Brain microvascular endothelial cell (primary cell): Measurements from ENCODE around the gene GSTA4.

Source experiments
- DNase-seq: peaks from one replicate; pipeline ENCODE4 v3.0.0-alpha.2; 2020
- H3K27ac ChIP-seq: fragments of 250-450 bp; sonication (Bioruptor Pico); 2 replicates; pipeline ENCODE4 v1.5.1; 2020; ENCODE audit warnings: mild to moderate bottlenecking, moderate library complexity
- H3K27me3 ChIP-seq: fragments of 250-450 bp; sonication (Bioruptor Pico); replicated peaks from 2 replicates; pipeline ENCODE4 v1.5.1; 2020; ENCODE audit warnings: mild to moderate bottlenecking
- H3K36me3 ChIP-seq: fragments of 250-450 bp; sonication (Bioruptor Pico); replicated peaks from 2 replicates; pipeline ENCODE4 v1.5.1; 2020; ENCODE audit warnings: mild to moderate bottlenecking
- H3K4me3 ChIP-seq: 2 replicates; pipeline ENCODE4 v1.5.1; 2011; ENCODE audit warnings: low read depth, mild to moderate bottlenecking, control low read depth, low read length, moderate library complexity
- in situ Hi-C: cut with HindIII; loops from 2 replicates; pipeline ENCODE4 v1.10.0; 2017; ENCODE audit warnings: low sequenced_read_pairs, low pct_ligation_motif_present
- TF ChIP-seq, protein P1 (sequence below): IDR thresholded peaks from 2 replicates; pipeline ENCODE4 v1.5.1; 2011; ENCODE audit warnings: low read depth, mild to moderate bottlenecking, moderate library complexity, low read length, control low read depth, inconsistent platforms; ENCODE audit errors: missing control alignments

The GSTA4 gene

DNA sequence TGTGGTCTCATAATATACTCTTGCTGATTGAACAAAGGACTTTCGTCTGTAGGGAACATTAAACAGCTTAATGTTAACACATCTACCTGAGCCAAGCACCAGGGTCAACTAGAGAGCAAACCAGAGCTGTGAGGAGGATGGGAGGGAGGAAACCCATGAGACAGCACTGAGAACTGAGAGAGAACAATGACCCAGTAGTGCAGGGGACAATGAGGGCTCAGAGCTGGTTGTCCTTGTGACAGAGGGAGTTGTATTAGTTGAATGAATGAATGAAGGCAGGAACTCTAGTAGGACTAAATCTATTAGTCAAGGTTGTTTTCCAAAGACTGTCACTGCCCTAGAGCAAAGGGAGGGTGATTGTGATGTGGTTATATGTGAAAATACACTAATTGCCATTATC, 28.2 kb upstream of the GSTA4 start:
- no peak for DNase-seq
- H3K27me3 ChIP-seq: no peaks in the 10 kb centered on the region
- TF ChIP-seq, protein P1, sequence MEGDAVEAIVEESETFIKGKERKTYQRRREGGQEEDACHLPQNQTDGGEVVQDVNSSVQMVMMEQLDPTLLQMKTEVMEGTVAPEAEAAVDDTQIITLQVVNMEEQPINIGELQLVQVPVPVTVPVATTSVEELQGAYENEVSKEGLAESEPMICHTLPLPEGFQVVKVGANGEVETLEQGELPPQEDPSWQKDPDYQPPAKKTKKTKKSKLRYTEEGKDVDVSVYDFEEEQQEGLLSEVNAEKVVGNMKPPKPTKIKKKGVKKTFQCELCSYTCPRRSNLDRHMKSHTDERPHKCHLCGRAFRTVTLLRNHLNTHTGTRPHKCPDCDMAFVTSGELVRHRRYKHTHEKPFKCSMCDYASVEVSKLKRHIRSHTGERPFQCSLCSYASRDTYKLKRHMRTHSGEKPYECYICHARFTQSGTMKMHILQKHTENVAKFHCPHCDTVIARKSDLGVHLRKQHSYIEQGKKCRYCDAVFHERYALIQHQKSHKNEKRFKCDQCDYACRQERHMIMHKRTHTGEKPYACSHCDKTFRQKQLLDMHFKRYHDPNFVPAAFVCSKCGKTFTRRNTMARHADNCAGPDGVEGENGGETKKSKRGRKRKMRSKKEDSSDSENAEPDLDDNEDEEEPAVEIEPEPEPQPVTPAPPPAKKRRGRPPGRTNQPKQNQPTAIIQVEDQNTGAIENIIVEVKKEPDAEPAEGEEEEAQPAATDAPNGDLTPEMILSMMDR: no peak
- no peaks in the 10 kb centered on the region for H3K36me3 ChIP-seq
- H3K27ac ChIP-seq: no peak overlapping the region
- in situ Hi-C loops: no loop called here
- H3K4me3 ChIP-seq: no peak overlapping the region

DNA sequence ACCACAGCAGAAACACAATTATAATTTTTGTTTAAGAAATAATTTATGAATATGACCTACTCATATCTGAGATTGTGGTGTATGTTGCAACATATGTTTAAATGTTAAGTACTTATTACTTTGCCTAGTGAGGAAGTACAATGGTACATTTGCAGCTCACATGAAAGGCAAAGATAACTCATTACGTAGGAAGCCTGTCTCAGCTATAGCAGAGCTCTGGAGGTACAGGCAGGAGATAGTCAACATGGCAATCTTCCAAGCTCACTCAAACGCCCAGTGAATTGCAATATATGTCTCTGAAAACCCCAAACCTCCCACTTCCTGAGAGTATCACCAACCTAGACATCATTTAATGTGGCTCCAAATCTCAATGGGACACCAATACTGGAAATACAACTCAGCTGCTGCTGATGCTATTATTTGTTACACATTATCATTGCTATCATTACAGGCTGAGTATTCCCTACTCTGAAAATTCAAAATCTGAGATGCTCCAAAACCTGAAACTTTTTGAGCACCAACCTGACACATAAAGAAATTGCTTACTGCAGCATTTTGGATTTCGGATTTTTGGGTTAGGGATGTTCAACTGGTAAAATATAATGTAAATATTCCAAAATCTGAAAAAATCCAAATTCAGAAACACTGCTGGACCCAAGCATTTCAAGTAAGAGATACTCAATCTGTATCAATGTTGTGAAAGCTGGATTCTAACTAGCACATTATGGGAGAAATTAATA, 25.1 kb upstream of the GSTA4 start:
- Histone ChIP-seq H3K27ac (no peak overlapping the region), H3K27me3 (no peaks in the 10 kb centered on the region), H3K36me3 (peaks cover 3% of the 10 kb centered on the region), H3K4me3 (no peak overlapping the region)
- TF ChIP-seq, protein P1: no peak
- in situ Hi-C loops: no loop called here
- DNase-seq: peak; percentile 31

DNA sequence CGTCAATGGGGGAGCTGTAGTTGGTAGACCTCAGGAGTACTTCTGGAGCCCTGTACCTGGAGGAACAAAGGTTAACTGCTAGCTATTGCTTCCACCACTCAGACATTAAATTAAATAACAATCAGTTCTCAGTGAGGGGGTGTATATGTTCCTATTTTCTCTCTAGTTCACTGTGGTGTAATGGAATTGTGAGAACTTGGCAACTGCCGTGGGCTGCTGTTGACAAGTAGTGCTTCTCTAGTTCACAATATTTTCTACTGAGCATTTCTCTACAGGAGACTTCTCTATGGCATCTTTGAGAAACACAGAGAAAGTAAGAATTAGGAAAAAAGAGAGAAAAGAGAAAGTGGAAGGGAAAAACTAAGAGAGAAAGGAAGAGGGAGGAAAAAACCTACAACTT, 23.4 kb upstream of the GSTA4 start:
- Histone ChIP-seq H3K4me3 (no peak overlapping the region), H3K27me3 (no peaks in the 10 kb centered on the region), H3K27ac (no peak overlapping the region), H3K36me3 (peaks cover 5% of the 10 kb centered on the region)
- TF ChIP-seq, protein P1: no peak
- no peak for DNase-seq
- in situ Hi-C loops: no loop called here

DNA sequence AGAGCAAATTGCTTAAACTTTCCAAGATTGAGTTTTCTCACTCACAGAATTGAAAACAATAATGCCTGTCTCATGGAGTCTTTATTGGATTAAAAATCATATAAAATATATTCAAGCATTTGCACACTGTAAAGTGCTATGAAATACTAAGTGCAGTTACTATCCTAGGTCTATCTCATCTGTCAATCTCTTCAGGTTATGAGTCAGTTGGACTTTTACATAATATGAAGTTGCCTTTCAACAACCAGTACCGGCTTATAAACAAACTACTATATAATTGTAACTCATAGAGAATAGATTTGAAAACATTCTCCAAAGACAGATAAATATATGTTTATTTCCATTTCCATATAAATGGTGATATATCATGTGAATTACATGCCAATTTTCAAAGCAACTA, 20.4 kb upstream of the GSTA4 start:
- TF ChIP-seq, protein P1: no peak
- DNase-seq: no peak
- Histone ChIP-seq H3K4me3 (no peak overlapping the region), H3K27me3 (no peaks in the 10 kb centered on the region), H3K27ac (no peak overlapping the region), H3K36me3 (peaks cover 19% of the 10 kb centered on the region)
- in situ Hi-C loops: no loop called here

DNA sequence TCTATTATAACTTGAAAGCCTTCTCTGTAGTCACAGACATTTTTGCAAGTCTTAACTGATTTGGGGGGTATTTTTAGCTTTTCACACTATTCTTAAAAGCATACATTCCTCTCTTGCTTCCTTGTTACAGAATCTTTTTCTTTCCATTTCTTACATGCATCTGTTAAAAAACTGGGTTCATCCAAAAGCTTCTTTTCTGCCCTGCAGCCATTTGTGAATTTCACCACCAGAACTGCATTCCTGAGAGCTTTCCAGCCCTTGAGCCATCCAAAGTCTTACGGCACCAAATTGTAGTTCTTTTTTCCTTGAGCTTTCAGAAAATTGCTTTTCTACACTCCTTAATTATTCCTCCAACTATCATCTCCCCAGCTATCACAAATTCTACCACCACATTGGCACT, 19.7 kb upstream of the GSTA4 start:
- TF ChIP-seq, protein P1: no peak
- Histone ChIP-seq H3K27me3 (no peaks in the 10 kb centered on the region), H3K4me3 (no peak overlapping the region), H3K36me3 (peaks cover 19% of the 10 kb centered on the region), H3K27ac (no peak overlapping the region)
- in situ Hi-C loops: no loop called here
- DNase-seq: no peak

DNA sequence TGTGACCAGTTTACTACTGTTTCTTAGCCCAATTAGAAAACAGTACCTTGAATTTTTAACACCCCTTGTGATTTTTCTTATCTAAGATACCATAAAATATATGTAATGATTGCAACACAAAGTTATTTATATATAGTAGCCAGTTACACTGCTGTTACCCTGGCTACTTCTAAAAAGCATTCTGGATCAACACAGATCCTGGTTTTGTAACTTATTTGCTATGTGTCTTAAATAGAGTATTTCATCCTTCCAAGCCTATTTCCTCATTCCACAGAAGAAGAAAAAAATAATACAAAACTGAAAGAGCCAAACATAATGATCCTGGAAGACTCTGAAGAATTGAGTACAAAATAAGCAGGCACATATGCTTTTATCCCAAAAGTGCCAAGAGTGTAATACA, 19.0 kb upstream of the GSTA4 start:
- no peak for DNase-seq
- Histone ChIP-seq H3K27ac (no peak overlapping the region), H3K27me3 (no peaks in the 10 kb centered on the region), H3K4me3 (no peak overlapping the region), H3K36me3 (peaks cover 19% of the 10 kb centered on the region)
- in situ Hi-C loops: no loop called here
- TF ChIP-seq, protein P1: no peak
